AG04449 (cell line): Measurements from ENCODE around the gene WDR7.

Experiments used
- CTCF ChIA-PET: fragments of 350-600 bp; formaldehyde crosslinking; extraction: SDS; loops from one replicate; lab custom pipeline; 2021; ENCODE audit warnings: antibody characterized with exemption; lab: Yijun Ruan, JAX
- POLR2A ChIA-PET: fragments of 400-600, 350-600 bp; formaldehyde crosslinking; extraction: SDS; loops from one replicate; lab custom pipeline; 2020; ENCODE audit warnings: antibody characterized with exemption, inconsistent platforms; lab: Yijun Ruan, JAX
- DNase-seq: peaks from one replicate; pipeline ENCODE4 v3.0.0-alpha.2; 2010; ENCODE audit warnings: low read depth, low spot score
- H3K4me3 ChIP-seq: 2 replicates; pipeline ENCODE4 v1.5.1; 2011; ENCODE audit warnings: low read depth, mild to moderate bottlenecking, control low read depth, low read length
- TF ChIP-seq, protein P1 (sequence below): IDR thresholded peaks from one replicate; pipeline ENCODE4 v1.5.1; 2011; ENCODE audit warnings: mild to moderate bottlenecking, moderate library complexity, low read length, control low read depth, inconsistent platforms; ENCODE audit not compliant: insufficient read depth; ENCODE audit errors: missing control alignments

WDR7 gene

GRCh38 chr18:57051657-57052044 lies 400.5 kb downstream of the WDR7 start:
- no peak for DNase-seq
- TF ChIP-seq, protein P1, sequence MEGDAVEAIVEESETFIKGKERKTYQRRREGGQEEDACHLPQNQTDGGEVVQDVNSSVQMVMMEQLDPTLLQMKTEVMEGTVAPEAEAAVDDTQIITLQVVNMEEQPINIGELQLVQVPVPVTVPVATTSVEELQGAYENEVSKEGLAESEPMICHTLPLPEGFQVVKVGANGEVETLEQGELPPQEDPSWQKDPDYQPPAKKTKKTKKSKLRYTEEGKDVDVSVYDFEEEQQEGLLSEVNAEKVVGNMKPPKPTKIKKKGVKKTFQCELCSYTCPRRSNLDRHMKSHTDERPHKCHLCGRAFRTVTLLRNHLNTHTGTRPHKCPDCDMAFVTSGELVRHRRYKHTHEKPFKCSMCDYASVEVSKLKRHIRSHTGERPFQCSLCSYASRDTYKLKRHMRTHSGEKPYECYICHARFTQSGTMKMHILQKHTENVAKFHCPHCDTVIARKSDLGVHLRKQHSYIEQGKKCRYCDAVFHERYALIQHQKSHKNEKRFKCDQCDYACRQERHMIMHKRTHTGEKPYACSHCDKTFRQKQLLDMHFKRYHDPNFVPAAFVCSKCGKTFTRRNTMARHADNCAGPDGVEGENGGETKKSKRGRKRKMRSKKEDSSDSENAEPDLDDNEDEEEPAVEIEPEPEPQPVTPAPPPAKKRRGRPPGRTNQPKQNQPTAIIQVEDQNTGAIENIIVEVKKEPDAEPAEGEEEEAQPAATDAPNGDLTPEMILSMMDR, result no peak
- CTCF ChIA-PET, result no interaction called here
- H3K4me3 ChIP-seq, result no peak overlapping the region
- POLR2A ChIA-PET, result no interaction called here

DNA sequence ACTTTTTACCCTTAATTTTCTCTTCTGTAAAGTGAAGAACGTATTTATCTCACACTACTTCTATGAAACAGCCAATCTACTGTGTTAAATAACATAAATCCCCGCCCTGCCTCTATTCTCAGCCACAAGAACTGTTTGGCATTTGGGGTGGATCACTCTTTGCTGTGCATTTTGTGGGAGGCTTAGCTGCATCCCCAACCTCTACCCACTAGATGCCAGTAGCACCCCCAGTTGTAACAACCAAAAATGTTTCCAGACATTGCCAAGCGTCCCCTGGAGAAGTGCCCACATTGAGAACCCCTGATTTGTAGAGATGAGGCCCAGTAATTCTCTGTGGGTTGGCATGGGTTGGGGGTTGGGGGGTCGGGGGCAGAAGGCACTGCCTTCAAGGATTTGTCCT lies 401.0 kb downstream of the WDR7 start:
- no peak for DNase-seq
- ChIA-PET POLR2A (no interaction called here), CTCF (no interaction called here)
- TF ChIP-seq, protein P1, result no peak
- H3K4me3 ChIP-seq, result no peak overlapping the region

- no peak overlapping the region for H3K4me3 ChIP-seq
- CTCF ChIA-PET, result no interaction called here
- DNase-seq, result no peak
- POLR2A ChIA-PET, result no interaction called here
- TF ChIP-seq, protein P1, result no peak
These were observed 401.6 kb downstream of the WDR7 start for GRCh38 chr18:57052759-57053158.

DNA sequence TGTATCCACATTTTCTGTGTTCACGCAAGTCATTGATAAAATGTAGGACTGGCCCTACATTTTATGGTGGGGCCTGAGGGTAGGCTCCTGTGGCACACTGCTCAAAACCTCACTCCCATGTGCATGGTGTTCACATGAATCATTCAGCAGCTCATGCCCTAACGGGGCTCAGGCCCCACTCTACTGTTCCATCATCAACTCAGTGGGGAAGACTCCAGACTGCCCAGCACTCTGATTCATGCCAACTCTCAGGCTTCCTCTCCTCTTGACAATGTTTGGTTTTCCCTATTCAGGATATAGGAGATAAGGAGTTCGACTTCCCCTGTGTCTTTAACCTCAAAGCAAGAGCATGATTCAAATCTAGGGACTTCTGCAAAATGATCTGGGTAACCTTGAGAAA lies 403.7 kb downstream of the WDR7 start:
- POLR2A ChIA-PET, result no interaction called here
- CTCF ChIA-PET, result no interaction called here
- DNase-seq, result no peak
- TF ChIP-seq, protein P1, result no peak
- no peak overlapping the region for H3K4me3 ChIP-seq

GRCh38 chr18:57057890-57058289 lies 406.7 kb downstream of the WDR7 start:
- DNase-seq, result no peak
- no peak overlapping the region for H3K4me3 ChIP-seq
- TF ChIP-seq, protein P1, result no peak
- ChIA-PET CTCF (no interaction called here), POLR2A (no interaction called here)

DNA sequence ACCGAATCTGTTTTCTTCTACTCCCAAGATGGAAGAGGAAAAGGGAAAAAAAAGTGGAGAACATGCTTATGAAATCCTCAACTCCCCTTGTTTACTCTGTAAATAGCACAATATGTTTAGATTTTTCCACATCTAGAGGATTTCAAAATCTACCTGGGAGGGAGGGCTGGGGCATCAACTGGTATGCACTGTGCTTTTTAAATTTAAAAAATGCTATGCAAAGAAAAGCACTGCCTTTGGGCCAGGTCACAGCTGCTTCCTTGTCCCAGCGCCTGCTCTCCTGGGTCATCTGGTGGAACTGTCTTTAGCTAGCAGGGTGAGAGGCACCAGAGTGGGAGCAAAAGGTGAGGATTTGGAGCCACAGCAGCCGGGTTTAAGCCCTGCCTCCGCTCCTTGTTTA lies 407.6 kb downstream of the WDR7 start:
- TF ChIP-seq, protein P1, result no peak
- DNase-seq, result no peak
- CTCF ChIA-PET, result no interaction called here
- POLR2A ChIA-PET, result no interaction called here
- no peak overlapping the region for H3K4me3 ChIP-seq
